ENCODE results near the gene LAIR1.

The LAIR1 gene

GRCh38 chr19:54315956-54316355 is 48.8 kb downstream of the LAIR1 start:
- DNase-seq = no peak
- Histone ChIP-seq H3K4me1 (no peaks in the 10 kb centered on the region), H3K27ac (no peak overlapping the region), H3K9me3 (no peaks in the 10 kb centered on the region), H3K4me3 (no peak overlapping the region), H3K27me3 (peaks cover 0 to 26% of the 10 kb centered on the region in 2 donors), H3K36me3 (no peaks in the 10 kb centered on the region)
- TF ChIP-seq CTCF (IDR thresholded peaks at IDR 0.05) = no peak
- intact Hi-C loops (cut with DNase I; ENCODE audit: low total_unique reads) = no loop called here

- Histone ChIP-seq H3K36me3 (no peaks in the 10 kb centered on the region), H3K9me3 (no peaks in the 10 kb centered on the region), H3K4me3 (no peak within 1 kb of the TSS), H3K27me3 (peaks cover 0 to 24% of the 10 kb centered on the region in 2 donors), H3K4me1 (no peaks in the 10 kb centered on the region), H3K27ac (no peak within 1 kb of the TSS)
- DNase-seq = peak in 1 of 2 donors; percentile 60
- intact Hi-C loops (cut with DNase I; ENCODE audit: low total_unique reads) = no loop called here
- TF ChIP-seq CTCF (IDR thresholded peaks at IDR 0.05) = no peak
These were observed 52.0 kb downstream of the LAIR1 start, which contains the start of gene LILRA5 for GRCh38 chr19:54312436-54313377. TSS of gene LILRA5 (minus strand) at chr19:54313166. CDS start at chr19:54313019, 147 bp downstream.

- intact Hi-C loops (cut with DNase I; ENCODE audit: low total_unique reads) = no loop called here
- DNase-seq = no peak
- H3K4me1 ChIP-seq = no peaks in the 10 kb centered on the region
- H3K27ac ChIP-seq = no peak overlapping the region
- H3K36me3 ChIP-seq = no peaks in the 10 kb centered on the region
- H3K9me3 ChIP-seq = no peaks in the 10 kb centered on the region
- H3K27me3 ChIP-seq = peaks cover 0 to 19% of the 10 kb centered on the region in 2 donors
- H3K4me3 ChIP-seq = no peak overlapping the region
- TF ChIP-seq CTCF (IDR thresholded peaks at IDR 0.05) = no peak
These were observed 52.7 kb downstream of the LAIR1 start for GRCh38 chr19:54312011-54312410.

- Histone ChIP-seq H3K36me3 (no peaks in the 10 kb centered on the region), H3K4me1 (no peaks in the 10 kb centered on the region), H3K27me3 (peaks cover 0 to 14% of the 10 kb centered on the region in 2 donors), H3K27ac (no peak overlapping the region), H3K4me3 (no peak overlapping the region), H3K9me3 (no peaks in the 10 kb centered on the region)
- DNase-seq = no peak
- intact Hi-C loops (cut with DNase I; ENCODE audit: low total_unique reads) = no loop called here
- no peak for TF ChIP-seq CTCF (IDR thresholded peaks at IDR 0.05)
These were observed 53.2 kb downstream of the LAIR1 start for GRCh38 chr19:54311486-54311885.

GRCh38 chr19:54310543-54310942 is 54.2 kb downstream of the LAIR1 start:
- intact Hi-C loops (cut with DNase I; ENCODE audit: low total_unique reads) = no loop called here
- no peak for DNase-seq
- no peaks in the 10 kb centered on the region for H3K4me1 ChIP-seq

More at GRCh38 chr19:54310543-54310942, 54.2 kb downstream of the LAIR1 start:
- Histone ChIP-seq H3K9me3 (no peaks in the 10 kb centered on the region), H3K27ac (no peak overlapping the region), H3K4me3 (no peak overlapping the region), H3K27me3 (peaks cover 0 to 12% of the 10 kb centered on the region in 2 donors), H3K36me3 (no peaks in the 10 kb centered on the region)
- no peak for TF ChIP-seq CTCF (IDR thresholded peaks at IDR 0.05)
